ENCODE results near the gene SIX2. TPM values are rescaled to one million over a fixed set of nuclear protein-coding genes. Genes with fewer than 3 reads are reported as not detected.

Gene SIX2
- total and polyA plus RNA-seq, 2 donors (not counting 3 experiments of a cell fraction or from before 2014, with no cell fraction given) = 0.24 to 0.54 TPM

- no peak overlapping the region for H3K4me2 ChIP-seq (ENCODE audit: insufficient read depth, low read length)
- ChIA-PET POLR2A (no interaction called here), CTCF (no interaction called here)
- FAIRE-seq = no peak
- TF ChIP-seq JUN (IDR thresholded peaks at IDR 0.05; ENCODE audit: borderline replicate concordance, insufficient read depth, insufficient read length, low read depth) = no peak
- TF ChIP-seq MYC (IDR thresholded peaks at IDR 0.05; ENCODE audit: low read depth, low read length) = no peak
- TF ChIP-seq POLR2A (IDR thresholded peaks at IDR 0.05; ENCODE audit: low read depth, low read length) = no peak
- TF ChIP-seq EZH2 (IDR thresholded peaks at IDR 0.05; ENCODE audit: borderline replicate concordance, low read depth, low read length, severe bottlenecking) = no peak
- no peak for TF ChIP-seq FOS (IDR thresholded peaks at IDR 0.05; ENCODE audit: borderline replicate concordance, insufficient read depth, low read length)
- no peak for TF ChIP-seq CTCF (IDR thresholded peaks at IDR 0.05; ENCODE audit: extremely low read depth in 1 of 2, insufficient read depth in 1 of 2, low read depth in 1 of 2, low read length in 2 of 2)
- TF ChIP-seq POLR2AphosphoS5 (IDR thresholded peaks at IDR 0.05; ENCODE audit: insufficient read depth, low read depth, low read length) = no peak
- no peak for TF ChIP-seq GATA2 (IDR thresholded peaks at IDR 0.05; ENCODE audit: insufficient read depth, insufficient read length, low read depth, low read length)
- no peak for TF ChIP-seq MAX (IDR thresholded peaks at IDR 0.05; ENCODE audit: insufficient read depth, insufficient read length)
- no peak overlapping the region for H2AFZ ChIP-seq (ENCODE audit: low read depth, low read length)
- no peak overlapping the region for H3K27ac ChIP-seq (ENCODE audit: insufficient read depth, low read depth, low read length)
- no peak overlapping the region for H3K9ac ChIP-seq (replicated peaks; ENCODE audit: extremely low read depth, insufficient read depth, low read length)
- H3K79me2 ChIP-seq (ENCODE audit: control insufficient read depth, insufficient read depth, low read length) = no peaks in the 10 kb centered on the region
- H3K4me1 ChIP-seq (ENCODE audit: control insufficient read depth, extremely low read depth, insufficient read depth, low read length) = no peaks in the 10 kb centered on the region
- no peaks in the 10 kb centered on the region for H3K36me3 ChIP-seq (ENCODE audit: control insufficient read depth in 2 of 2, extremely low read depth in 1 of 2, insufficient read depth in 2 of 2, low read length in 2 of 2)
- H3K27me3 ChIP-seq (ENCODE audit: control insufficient read depth in 2 of 2, insufficient read depth in 2 of 2, low read length in 2 of 2) = peaks cover 17 to 26% of the 10 kb centered on the region in 2 experiments
- DNase-seq (ENCODE audit: low read depth, low spot score) = no peak
- BruUV-seq (replicated peaks) = no TSS peak
- intact Hi-C loops (cut with micrococcal nuclease) = no loop called here
- dilution Hi-C loops (cut with MboI; ENCODE audit: extremely low pct_ligation_motif_present, low sequenced_read_pairs) = no loop called here
- H3K4me3 ChIP-seq (replicated peaks in 1 of 3; ENCODE audit: insufficient read depth in 1 of 3, low read depth in 1 of 3, low read length in 3 of 3) = no peak overlapping the region
- H4K20me1 ChIP-seq (replicated peaks; ENCODE audit: control insufficient read depth, extremely low read depth, insufficient read depth, low read length) = no peaks in the 10 kb centered on the region
- no peaks in the 10 kb centered on the region for H3K9me3 ChIP-seq (replicated peaks; ENCODE audit: control insufficient read depth, insufficient read depth, low read length)
- H3K9me1 ChIP-seq (replicated peaks; ENCODE audit: control insufficient read depth, extremely low read depth, insufficient read depth, low read length) = no peaks in the 10 kb centered on the region
Observed at GRCh38 chr2:45047301-45047700, 38.0 kb upstream of the SIX2 start.

Measured in endothelial cell of umbilical vein (primary cell).